ENCODE results near the gene ADAM12.
A peak's percentile ranks its signal among the peaks of the same experiment; 100 is the strongest.
"Not testable (repeated sequence)": the region's sequence is repeated elsewhere in the genome, so short reads cannot be mapped to it uniquely, and the experiment has no call there.

Gene ADAM12

GRCh38 chr10:126402721-126403695 is 14.7 kb upstream of the ADAM12 start:
- DNase-seq: no peak

GRCh38 chr10:126400641-126401040 is 12.4 kb upstream of the ADAM12 start:
- no peak for DNase-seq

- no peak for DNase-seq
Measured at GRCh38 chr10:126398924-126399323, 10.6 kb upstream of the ADAM12 start.

- no peak for DNase-seq
Measured at GRCh38 chr10:126398383-126398743, 10.1 kb upstream of the ADAM12 start.

GRCh38 chr10:126397640-126398382 is 9.5 kb upstream of the ADAM12 start:
- no peak for DNase-seq

- no peak for DNase-seq
Measured at GRCh38 chr10:126397156-126397555, 8.9 kb upstream of the ADAM12 start.

- DNase-seq: no peak
Measured at GRCh38 chr10:126394948-126395347, 6.7 kb upstream of the ADAM12 start.

GRCh38 chr10:126393076-126393475 is 4.8 kb upstream of the ADAM12 start:
- DNase-seq: no peak

GRCh38 chr10:126392469-126392868 is 4.2 kb upstream of the ADAM12 start:
- DNase-seq: no peak

GRCh38 chr10:126392068-126392467 is 3.8 kb upstream of the ADAM12 start:
- DNase-seq: no peak

GRCh38 chr10:126391192-126391885 is 3.1 kb upstream of the ADAM12 start:
- DNase-seq: no peak

- no peak for DNase-seq
Measured at GRCh38 chr10:126390324-126390723, 2.0 kb upstream of the ADAM12 start.

GRCh38 chr10:126387041-126387921 is 996 bp downstream of the ADAM12 start:
- peak; percentile 38 for DNase-seq

GRCh38 chr10:126384269-126384873 is 3.9 kb downstream of the ADAM12 start:
- no peak for DNase-seq

GRCh38 chr10:126380352-126381076 is 7.8 kb downstream of the ADAM12 start:
- no peak for DNase-seq

GRCh38 chr10:126379166-126379565 is 9.1 kb downstream of the ADAM12 start:
- DNase-seq: not testable (repeated sequence)

GRCh38 chr10:126376956-126377355 is 11.3 kb downstream of the ADAM12 start:
- no peak for DNase-seq

- no peak for DNase-seq
Measured at GRCh38 chr10:126375926-126376554, 12.2 kb downstream of the ADAM12 start.

GRCh38 chr10:126375299-126375698 is 13.0 kb downstream of the ADAM12 start:
- DNase-seq: no peak

- DNase-seq: no peak
Measured at GRCh38 chr10:126374435-126374834, 13.8 kb downstream of the ADAM12 start.

GRCh38 chr10:126373972-126374371 is 14.3 kb downstream of the ADAM12 start:
- DNase-seq: no peak
